GM18951 (cell line): Measurements from ENCODE around the gene LYST.

Experiments
- POLR2A ChIP-seq: IDR thresholded peaks from 4 replicates; pipeline ENCODE4 v1.6.1; 2011; ENCODE audit warnings: mild to moderate bottlenecking; ENCODE audit not compliant: insufficient read length, insufficient read depth; ENCODE audit errors: extremely low read depth
- in situ Hi-C: fragments of 300-500 bp; cut with MboI; formaldehyde crosslinking; loops from one replicate; pipeline ENCODE4 v1.12.0; 2022; ENCODE audit warnings: low sequenced_read_pairs, mixed read lengths, inconsistent platforms; ENCODE audit not compliant: unreplicated experiment

Gene LYST

GRCh38 chr1:235806123-235806522 is 60.6 kb downstream of the LYST start:
- TF ChIP-seq POLR2A: no peak
- in situ Hi-C loops: no loop called here

- in situ Hi-C loops: no loop called here
- no peak for TF ChIP-seq POLR2A
These were observed 63.9 kb downstream of the LYST start for GRCh38 chr1:235802573-235803346.

GRCh38 chr1:235799264-235799663 is 67.4 kb downstream of the LYST start:
- in situ Hi-C loops: loop anchor here (25.0 kb wide), 1 partner anchor 287 kb away; the partner anchor contains the start of gene B3GALNT2

GRCh38 chr1:235791532-235792060 is 75.1 kb downstream of the LYST start:
- in situ Hi-C loops: loop anchor here (25.0 kb wide), 1 partner anchor 279 kb away; the partner anchor contains the start of gene B3GALNT2
- TF ChIP-seq POLR2A: no peak

More at GRCh38 chr1:235799264-235799663, 67.4 kb downstream of the LYST start:
- TF ChIP-seq POLR2A: no peak

GRCh38 chr1:235790123-235790522 is 76.6 kb downstream of the LYST start:
- TF ChIP-seq POLR2A: no peak
- in situ Hi-C loops: loop anchor here (25.0 kb wide), 1 partner anchor 278 kb away; the partner anchor contains the start of gene B3GALNT2

GRCh38 chr1:235786227-235786898 is 80.3 kb downstream of the LYST start:
- in situ Hi-C loops: loop anchor here (25.0 kb wide), 1 partner anchor 274 kb away; the partner anchor contains the start of gene B3GALNT2

- in situ Hi-C loops: loop anchor here (25.0 kb wide), 1 partner anchor 273 kb away; the partner anchor contains the start of gene B3GALNT2
- no peak for TF ChIP-seq POLR2A
These were observed 81.8 kb downstream of the LYST start for GRCh38 chr1:235784950-235785349.

GRCh38 chr1:235783148-235783776 is 83.4 kb downstream of the LYST start:
- TF ChIP-seq POLR2A: no peak
- in situ Hi-C loops: loop anchor here (25.0 kb wide), 1 partner anchor 271 kb away; the partner anchor contains the start of gene B3GALNT2

- TF ChIP-seq POLR2A: no peak
- in situ Hi-C loops: loop anchor here (25.0 kb wide), 1 partner anchor 270 kb away; the partner anchor contains the start of gene B3GALNT2
These were observed 84.1 kb downstream of the LYST start for GRCh38 chr1:235782601-235783000.

GRCh38 chr1:235781807-235782206 is 84.9 kb downstream of the LYST start:
- in situ Hi-C loops: loop anchor here (25.0 kb wide), 1 partner anchor 270 kb away; the partner anchor contains the start of gene B3GALNT2

GRCh38 chr1:235779770-235780169 is 86.9 kb downstream of the LYST start:
- TF ChIP-seq POLR2A: no peak
- in situ Hi-C loops: loop anchor here (25.0 kb wide), 1 partner anchor 267 kb away; the partner anchor contains the start of gene B3GALNT2

More at GRCh38 chr1:235781807-235782206, 84.9 kb downstream of the LYST start:
- no peak for TF ChIP-seq POLR2A

- TF ChIP-seq POLR2A: no peak
- in situ Hi-C loops: loop anchor here (25.0 kb wide), 1 partner anchor 264 kb away; the partner anchor contains the start of gene B3GALNT2
These were observed 90.3 kb downstream of the LYST start for GRCh38 chr1:235776396-235776795.
